Measurements from ENCODE around the gene CDH22. TPM values are rescaled to one million over a fixed set of nuclear protein-coding genes. Genes with fewer than 3 reads are reported as not detected.

Gene CDH22
- total RNA-seq, 1 donor from 2014 or later: 1.3 TPM

GRCh38 chr20:46191168-46191540 lies 117.1 kb downstream of the CDH22 start:
- H3K36me3 Mint-ChIP-seq: no peaks in the 10 kb centered on the region
- H3K4me3 Mint-ChIP-seq: no peak overlapping the region
- DNase-seq (ENCODE audit: extremely low spot score, unreplicated experiment): no peak
- H3K27ac Mint-ChIP-seq: no peak overlapping the region
- no peaks in the 10 kb centered on the region for H3K9me3 Mint-ChIP-seq
- H3K27me3 Mint-ChIP-seq: peaks cover 31% of the 10 kb centered on the region
- TF ChIP-seq CTCF (conservative IDR thresholded peaks at IDR 0.05): no peak
- peaks cover 10% of the 10 kb centered on the region for H3K4me1 Mint-ChIP-seq (ENCODE audit: unreplicated experiment)

- H3K9me3 Mint-ChIP-seq: no peaks in the 10 kb centered on the region
- no peaks in the 10 kb centered on the region for H3K36me3 Mint-ChIP-seq
- peaks cover 10% of the 10 kb centered on the region for H3K4me1 Mint-ChIP-seq (ENCODE audit: unreplicated experiment)
- TF ChIP-seq CTCF (conservative IDR thresholded peaks at IDR 0.05): no peak
- peaks cover 31% of the 10 kb centered on the region for H3K27me3 Mint-ChIP-seq
- no peak for DNase-seq (ENCODE audit: extremely low spot score, unreplicated experiment)
- no peak overlapping the region for H3K27ac Mint-ChIP-seq
- H3K4me3 Mint-ChIP-seq: no peak overlapping the region
Measured at GRCh38 chr20:46190478-46191167, 117.7 kb downstream of the CDH22 start.

- Mint-ChIP-seq H3K27ac (no peak overlapping the region), H3K4me3 (no peak overlapping the region), H3K27me3 (peaks cover 31% of the 10 kb centered on the region), H3K36me3 (no peaks in the 10 kb centered on the region), H3K4me1 (ENCODE audit: unreplicated experiment) (peaks cover 10% of the 10 kb centered on the region), H3K9me3 (no peaks in the 10 kb centered on the region)
- DNase-seq (ENCODE audit: extremely low spot score, unreplicated experiment): no peak
- TF ChIP-seq CTCF (conservative IDR thresholded peaks at IDR 0.05): no peak
Measured at GRCh38 chr20:46188866-46189541, 119.3 kb downstream of the CDH22 start.

GRCh38 chr20:46186210-46186609 lies 122.1 kb downstream of the CDH22 start:
- no peaks in the 10 kb centered on the region for H3K9me3 Mint-ChIP-seq
- no peak for TF ChIP-seq CTCF (conservative IDR thresholded peaks at IDR 0.05)
- H3K36me3 Mint-ChIP-seq: no peaks in the 10 kb centered on the region
- H3K4me3 Mint-ChIP-seq: no peak overlapping the region
- H3K4me1 Mint-ChIP-seq (ENCODE audit: unreplicated experiment): peaks cover 4% of the 10 kb centered on the region
- no peak for DNase-seq (ENCODE audit: extremely low spot score, unreplicated experiment)
- H3K27me3 Mint-ChIP-seq: peaks cover 29% of the 10 kb centered on the region
- H3K27ac Mint-ChIP-seq: no peak overlapping the region

- H3K9me3 Mint-ChIP-seq: no peaks in the 10 kb centered on the region
- no peak for TF ChIP-seq CTCF (conservative IDR thresholded peaks at IDR 0.05)
- no peak overlapping the region for H3K27ac Mint-ChIP-seq
Measured at GRCh38 chr20:46185353-46185752, 122.9 kb downstream of the CDH22 start.

More at GRCh38 chr20:46185353-46185752, 122.9 kb downstream of the CDH22 start:
- no peak overlapping the region for H3K4me3 Mint-ChIP-seq
- H3K27me3 Mint-ChIP-seq: peaks cover 29% of the 10 kb centered on the region
- DNase-seq (ENCODE audit: extremely low spot score, unreplicated experiment): no peak
- no peaks in the 10 kb centered on the region for H3K36me3 Mint-ChIP-seq
- H3K4me1 Mint-ChIP-seq (ENCODE audit: unreplicated experiment): no peaks in the 10 kb centered on the region

All from type B pancreatic cell (in vitro differentiated cells).